ENCODE measurements around the gene DDX1.

DDX1 gene

DNA sequence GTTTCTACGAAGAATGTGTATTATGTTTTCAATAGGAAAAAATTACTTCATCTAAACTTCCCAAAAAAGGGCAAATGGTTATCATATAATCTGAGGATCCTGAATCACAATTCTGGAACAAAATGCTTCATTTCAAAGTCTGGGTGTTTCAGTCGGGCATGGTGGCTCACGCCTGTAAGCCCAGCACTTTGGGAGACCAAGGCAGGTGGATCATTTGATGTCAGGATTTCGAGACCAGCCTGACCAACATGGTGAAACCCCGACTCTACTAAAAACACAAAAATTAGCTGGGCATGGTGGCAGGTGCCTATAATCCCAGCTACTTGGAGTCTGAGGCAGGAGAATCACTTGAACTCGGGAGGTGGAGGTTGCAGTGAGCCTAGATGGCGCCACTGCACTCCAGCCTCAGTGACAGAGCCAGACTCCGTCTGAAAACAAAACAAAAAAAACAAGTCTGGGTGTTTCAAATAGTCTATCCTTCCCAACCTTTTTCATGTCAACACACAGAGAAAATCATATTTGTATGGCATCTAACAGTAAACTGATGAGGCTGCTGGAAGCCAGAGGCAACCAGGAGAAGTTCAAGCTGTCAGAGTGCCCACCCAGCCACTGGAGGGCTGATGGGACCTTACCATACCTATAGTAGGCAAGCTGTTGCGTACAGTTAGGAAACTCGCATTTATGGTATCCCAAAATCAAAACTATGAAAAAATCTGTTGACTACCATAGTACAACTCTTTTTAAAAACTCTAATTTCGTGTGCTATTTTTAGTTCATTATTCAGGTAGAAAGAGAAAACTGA lies 45.2 kb upstream of the DDX1 start (continued):
- TF ChIP-seq SALL2 (tag by site-specific recombination; IDR thresholded peaks at IDR 0.05; ENCODE audit: borderline replicate concordance) (no peak), GLI2 (tag by site-specific recombination; IDR thresholded peaks at IDR 0.05; ENCODE audit: borderline replicate concordance, low read depth) (no peak), MZF1 (tag by site-specific recombination; IDR thresholded peaks at IDR 0.05; ENCODE audit: borderline replicate concordance) (no peak)

DNA sequence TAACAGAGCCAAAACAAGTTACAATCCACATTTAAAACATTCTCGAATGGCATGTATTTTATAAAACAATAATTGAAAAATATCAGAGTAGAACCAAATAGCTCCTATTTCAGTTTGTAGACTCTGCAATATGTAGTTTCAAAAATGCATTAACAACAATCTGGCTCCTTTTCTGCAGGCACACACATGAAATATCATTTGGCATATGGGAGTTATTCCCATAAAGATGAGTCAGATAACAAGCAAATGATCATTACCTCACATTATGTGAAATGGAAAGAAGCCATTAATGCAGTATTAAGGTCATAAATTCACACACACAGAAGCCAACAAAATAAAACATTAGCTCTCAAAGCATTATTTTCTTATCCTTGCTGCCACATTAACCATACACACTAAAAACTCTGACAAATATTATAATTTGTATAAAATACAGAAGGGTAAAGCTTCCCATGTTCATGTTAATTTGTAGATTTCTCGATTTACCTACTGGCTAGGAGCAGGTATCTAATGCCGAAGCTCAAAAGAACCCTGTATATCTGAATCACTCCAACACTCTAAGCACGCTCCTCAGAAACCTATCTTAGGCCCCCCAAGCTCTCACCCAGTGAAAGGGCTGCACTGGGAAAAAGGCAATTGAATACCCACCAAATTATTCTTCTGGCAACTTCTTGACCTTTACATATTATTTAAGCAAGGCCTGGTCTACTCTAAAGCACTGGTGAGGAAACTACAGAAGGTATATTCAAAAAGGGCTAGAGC lies 44.4 kb upstream of the DDX1 start:
- Histone ChIP-seq H3K4me3 (ENCODE audit: low read depth, low read length) (no peak overlapping the region), H3K27ac (ENCODE audit: extremely low read depth, low read depth, low read length) (no peak overlapping the region), H3K4me1 (ENCODE audit: control insufficient read depth, insufficient read depth, low read length) (no peaks in the 10 kb centered on the region), H3K9me3 (ENCODE audit: control insufficient read depth, insufficient read depth, low read depth, low read length) (no peaks in the 10 kb centered on the region), H3K36me3 (ENCODE audit: control insufficient read depth in 2 of 2, insufficient read depth in 1 of 2, low read length in 2 of 2) (peaks cover 2% of the 10 kb centered on the region in 2 experiments)
- ChIA-PET CTCF (interaction anchor here (0.6 to 2.3 kb wide), 20 partner anchors 9 to 1055 kb away, joined by 3 to 17 read pairs (median 3); partner anchors contain the start of gene NBAS), POLR2A (no interaction called here)
- no peak for TF ChIP-seq ZNF530 (tag by site-specific recombination; IDR thresholded peaks at IDR 0.05; ENCODE audit: low read depth)
- TF ChIP-seq ZNF658 (tag by site-specific recombination; IDR thresholded peaks at IDR 0.05), result no peak
- no peak for TF ChIP-seq ZNF174 (tag by site-specific recombination; IDR thresholded peaks at IDR 0.05)
- no peak for TF ChIP-seq ZBTB48 (tag by site-specific recombination; IDR thresholded peaks at IDR 0.05)
- TF ChIP-seq ZXDB (tag by site-specific recombination; IDR thresholded peaks at IDR 0.05), result no peak
- TF ChIP-seq ZBTB20 (tag by site-specific recombination; IDR thresholded peaks at IDR 0.05), result no peak
- no peak for TF ChIP-seq KLF10 (tag by site-specific recombination; IDR thresholded peaks at IDR 0.05)
- TF ChIP-seq ZNF585B (tag by site-specific recombination; IDR thresholded peaks at IDR 0.05), result no peak
- no peak for TF ChIP-seq ZNF214 (tag by site-specific recombination; IDR thresholded peaks at IDR 0.05; ENCODE audit: borderline replicate concordance)
- no peak for TF ChIP-seq ZNF629 (tag by site-specific recombination; IDR thresholded peaks at IDR 0.05)

DNA sequence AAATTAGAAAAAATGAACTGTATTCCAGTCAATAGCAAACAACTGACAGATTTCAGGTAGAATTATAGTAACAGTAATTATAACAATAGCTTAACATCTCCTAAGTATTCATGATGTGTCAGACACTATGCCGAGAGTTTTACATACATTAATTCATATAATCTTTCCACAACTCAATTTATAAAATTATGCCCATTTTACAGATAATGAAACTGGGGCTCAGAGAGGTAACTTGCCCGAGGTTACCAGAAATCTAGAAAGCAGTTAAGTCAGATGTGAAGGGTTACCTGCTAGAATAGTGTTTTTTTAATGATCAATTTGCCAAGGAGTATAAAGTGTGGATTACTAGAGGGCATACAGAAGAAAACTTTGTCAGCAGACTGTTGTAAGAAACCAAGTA lies 42.7 kb upstream of the DDX1 start:
- Histone ChIP-seq H3K4me1 (ENCODE audit: control insufficient read depth, insufficient read depth, low read length) (no peaks in the 10 kb centered on the region), H3K9me3 (ENCODE audit: control insufficient read depth, insufficient read depth, low read depth, low read length) (no peaks in the 10 kb centered on the region), H3K4me3 (ENCODE audit: low read depth, low read length) (no peak overlapping the region), H3K27ac (ENCODE audit: extremely low read depth, low read depth, low read length) (no peak overlapping the region), H3K36me3 (ENCODE audit: control insufficient read depth in 2 of 2, insufficient read depth in 1 of 2, low read length in 2 of 2) (peaks cover 6 to 8% of the 10 kb centered on the region in 2 experiments)
- no peak for TF ChIP-seq ZNF664 (tag by site-specific recombination; IDR thresholded peaks at IDR 0.05)
- no peak for TF ChIP-seq TRIM28 (IDR thresholded peaks at IDR 0.05; ENCODE audit: borderline replicate concordance, low read length)
- TF ChIP-seq, protein P1, sequence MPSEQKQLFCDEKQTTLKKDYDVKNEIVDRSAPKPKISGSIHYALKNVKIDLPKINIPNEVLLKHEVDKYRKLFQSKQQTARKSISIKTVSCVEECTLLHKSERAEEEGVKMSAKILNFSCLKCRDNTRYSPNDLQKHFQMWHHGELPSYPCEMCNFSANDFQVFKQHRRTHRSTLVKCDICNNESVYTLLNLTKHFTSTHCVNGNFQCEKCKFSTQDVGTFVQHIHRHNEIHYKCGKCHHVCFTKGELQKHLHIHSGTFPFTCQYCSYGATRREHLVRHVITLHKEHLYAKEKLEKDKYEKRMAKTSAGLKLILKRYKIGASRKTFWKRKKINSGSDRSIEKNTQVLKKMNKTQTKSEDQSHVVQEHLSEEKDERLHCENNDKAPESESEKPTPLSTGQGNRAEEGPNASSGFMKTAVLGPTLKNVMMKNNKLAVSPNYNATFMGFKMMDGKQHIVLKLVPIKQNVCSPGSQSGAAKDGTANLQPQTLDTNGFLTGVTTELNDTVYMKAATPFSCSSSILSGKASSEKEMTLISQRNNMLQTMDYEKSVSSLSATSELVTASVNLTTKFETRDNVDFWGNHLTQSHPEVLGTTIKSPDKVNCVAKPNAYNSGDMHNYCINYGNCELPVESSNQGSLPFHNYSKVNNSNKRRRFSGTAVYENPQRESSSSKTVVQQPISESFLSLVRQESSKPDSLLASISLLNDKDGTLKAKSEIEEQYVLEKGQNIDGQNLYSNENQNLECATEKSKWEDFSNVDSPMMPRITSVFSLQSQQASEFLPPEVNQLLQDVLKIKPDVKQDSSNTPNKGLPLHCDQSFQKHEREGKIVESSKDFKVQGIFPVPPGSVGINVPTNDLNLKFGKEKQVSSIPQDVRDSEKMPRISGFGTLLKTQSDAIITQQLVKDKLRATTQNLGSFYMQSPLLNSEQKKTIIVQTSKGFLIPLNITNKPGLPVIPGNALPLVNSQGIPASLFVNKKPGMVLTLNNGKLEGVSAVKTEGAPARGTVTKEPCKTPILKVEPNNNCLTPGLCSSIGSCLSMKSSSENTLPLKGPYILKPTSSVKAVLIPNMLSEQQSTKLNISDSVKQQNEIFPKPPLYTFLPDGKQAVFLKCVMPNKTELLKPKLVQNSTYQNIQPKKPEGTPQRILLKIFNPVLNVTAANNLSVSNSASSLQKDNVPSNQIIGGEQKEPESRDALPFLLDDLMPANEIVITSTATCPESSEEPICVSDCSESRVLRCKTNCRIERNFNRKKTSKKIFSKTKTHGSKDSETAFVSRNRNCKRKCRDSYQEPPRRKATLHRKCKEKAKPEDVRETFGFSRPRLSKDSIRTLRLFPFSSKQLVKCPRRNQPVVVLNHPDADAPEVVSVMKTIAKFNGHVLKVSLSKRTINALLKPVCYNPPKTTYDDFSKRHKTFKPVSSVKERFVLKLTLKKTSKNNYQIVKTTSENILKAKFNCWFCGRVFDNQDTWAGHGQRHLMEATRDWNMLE (tag by site-specific recombination; conservative IDR thresholded peaks at IDR 0.05; ENCODE audit: low read depth), result no peak
- no peak for TF ChIP-seq PRDM1 (tag by site-specific recombination; IDR thresholded peaks at IDR 0.05)
- no peak for TF ChIP-seq ZNF24 (tag by site-specific recombination; IDR thresholded peaks at IDR 0.05)
- no peak for TF ChIP-seq ZNF292 (tag by site-specific recombination; IDR thresholded peaks at IDR 0.05; ENCODE audit: borderline replicate concordance, low read depth)
- no peak for TF ChIP-seq ZNF335 (tag by site-specific recombination; conservative IDR thresholded peaks at IDR 0.05)
- TF ChIP-seq ZNF558 (tag by site-specific recombination; IDR thresholded peaks at IDR 0.05), result no peak
- TF ChIP-seq ZNF660 (tag by site-specific recombination; IDR thresholded peaks at IDR 0.05), result no peak
- POLR2A ChIA-PET, result no interaction called here
- CTCF ChIA-PET, result interaction anchor here (0.6 kb wide), 1 partner anchor 1770 kb away, joined by 5 read pairs; no protein-coding TSS in a partner anchor
